Pulmonary artery endothelial cell (primary cell): ENCODE results near the gene NR3C1. TPM values are rescaled to one million over a fixed set of nuclear protein-coding genes. Genes with fewer than 3 reads are reported as not detected.

Experiments
- DNase-seq: peaks from one replicate; pipeline ENCODE4 v3.0.0-alpha.2; 2011; ENCODE audit warnings: low read depth, low spot score
- total RNA-seq: library from RNA; depleted of rRNA; stranded (reverse); fragments of >200 nt; gene quantifications from 2 replicates; pipeline ENCODE4 v1.2.3, GENCODE V29; 2014

The NR3C1 gene
- total RNA-seq, 1 donor from 2014 or later: 25.0 TPM

GRCh38 chr5:143426437-143426991 is 23.0 kb upstream of the NR3C1 start:
- no peak for DNase-seq

- DNase-seq: no peak
These were observed 22.3 kb upstream of the NR3C1 start for GRCh38 chr5:143425835-143426234.

DNA sequence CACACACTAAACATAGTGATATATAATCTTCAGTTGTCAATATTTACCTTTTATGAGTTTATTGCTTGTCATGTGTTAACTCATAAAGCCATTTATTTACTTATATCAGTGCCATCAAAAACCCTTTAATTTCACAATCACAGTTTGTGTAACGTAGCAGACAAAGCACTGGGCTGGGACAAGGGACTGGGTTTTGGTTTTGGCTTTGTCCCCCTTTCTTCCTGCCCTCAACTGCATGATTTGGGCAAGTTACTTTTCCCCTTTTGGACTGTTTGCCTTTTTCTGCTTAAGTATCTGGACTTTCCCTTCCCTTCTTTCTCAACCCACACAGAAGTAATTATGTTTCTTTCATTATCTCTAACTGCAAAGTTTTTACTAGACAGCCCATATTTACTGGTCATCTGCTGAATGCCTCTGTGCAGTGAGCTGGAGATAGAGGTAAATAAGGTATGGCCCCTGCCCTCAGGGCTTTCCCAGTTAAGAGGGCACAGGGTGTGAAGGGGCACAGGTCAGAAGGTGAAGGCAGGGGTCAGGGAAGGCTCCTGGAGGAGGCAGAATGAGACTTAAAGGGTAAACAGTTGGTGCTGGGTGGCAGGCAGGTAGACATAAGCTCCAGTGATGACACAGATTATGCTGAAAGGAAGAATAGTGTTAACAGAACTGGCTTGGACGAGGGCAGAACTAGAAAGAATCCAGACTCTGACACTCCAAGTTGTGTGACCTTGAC is 14.8 kb upstream of the NR3C1 start:
- DNase-seq: no peak

DNA sequence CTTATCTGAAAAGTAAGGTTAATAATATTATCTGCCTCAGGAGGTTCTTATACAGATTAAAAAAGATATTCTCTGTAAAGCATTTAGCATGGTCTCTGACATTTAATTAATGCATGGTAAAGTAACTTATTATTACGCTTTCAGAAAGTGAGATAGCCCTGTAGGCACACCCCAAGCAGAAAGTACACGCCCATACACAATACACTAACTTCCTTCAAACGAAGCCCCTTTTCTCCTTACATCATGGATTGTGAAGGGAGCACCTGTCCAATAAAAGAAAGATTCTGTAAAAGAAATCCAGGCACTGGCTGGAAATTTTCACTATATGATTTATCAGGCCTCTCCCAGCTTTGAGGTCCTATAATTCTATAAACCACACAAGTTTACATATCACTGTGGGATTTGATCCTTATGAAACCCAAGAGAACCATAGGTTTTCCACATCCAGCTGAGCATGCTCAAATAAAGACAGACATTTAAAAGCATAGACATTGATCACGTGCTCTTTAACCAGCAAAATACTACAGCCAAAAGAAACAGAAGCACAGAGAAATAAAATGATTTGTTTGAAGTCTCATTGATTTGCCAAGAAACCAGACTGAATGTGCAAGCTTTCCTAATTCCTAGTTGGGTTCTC is 14.1 kb upstream of the NR3C1 start:
- DNase-seq: no peak

DNA sequence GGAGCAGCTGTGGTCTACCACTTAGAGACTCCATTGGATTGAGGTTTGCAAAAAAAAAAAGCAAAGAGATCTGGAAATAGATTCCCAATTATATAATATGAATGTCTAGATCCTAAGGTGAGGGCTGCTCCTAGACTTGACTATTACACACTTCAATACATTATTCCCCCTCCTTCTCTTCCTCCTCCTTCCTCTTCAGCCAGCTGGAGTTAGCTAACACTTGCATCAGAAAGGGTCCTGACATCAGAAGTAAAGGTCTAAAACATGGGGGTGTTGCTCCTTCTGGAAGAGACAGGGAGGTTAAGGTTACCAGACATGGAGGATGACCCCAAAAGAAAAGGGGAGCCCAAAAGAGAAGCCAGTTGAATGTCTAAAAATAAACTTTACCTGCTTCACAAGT is 12.9 kb upstream of the NR3C1 start:
- DNase-seq: no peak

DNA sequence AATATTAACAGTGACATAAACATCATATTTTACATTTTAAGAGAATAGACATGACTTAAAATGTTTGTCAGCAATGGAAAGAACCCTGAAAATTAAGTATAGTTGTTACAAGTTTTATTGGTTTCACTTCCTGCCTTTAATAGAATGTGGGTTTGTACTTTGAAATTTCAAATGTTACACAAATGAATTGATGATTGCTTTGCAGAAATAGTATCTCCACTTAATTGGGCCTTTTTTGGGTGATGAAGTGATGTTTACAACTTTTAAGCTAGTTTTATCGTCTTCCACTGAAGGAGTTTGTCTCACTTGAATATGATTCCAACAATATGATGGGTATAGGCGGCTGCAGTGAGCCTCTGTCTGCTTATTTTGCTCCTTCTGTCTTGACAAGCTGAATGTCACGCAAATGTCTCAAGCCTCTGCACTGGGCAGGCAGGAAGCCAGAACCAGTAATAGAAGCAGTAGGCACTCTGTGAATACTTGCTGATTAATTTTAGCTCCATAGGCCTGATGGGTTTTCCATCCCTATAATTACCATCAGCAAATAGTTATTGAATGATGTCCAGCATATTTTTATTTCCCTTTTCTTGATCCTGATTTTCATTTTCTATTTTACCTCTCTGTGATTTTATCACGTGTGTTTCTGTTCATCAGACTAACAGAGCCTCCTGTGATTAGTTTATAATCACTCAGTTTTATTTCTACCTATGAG is 10.6 kb upstream of the NR3C1 start:
- DNase-seq: no peak

DNA sequence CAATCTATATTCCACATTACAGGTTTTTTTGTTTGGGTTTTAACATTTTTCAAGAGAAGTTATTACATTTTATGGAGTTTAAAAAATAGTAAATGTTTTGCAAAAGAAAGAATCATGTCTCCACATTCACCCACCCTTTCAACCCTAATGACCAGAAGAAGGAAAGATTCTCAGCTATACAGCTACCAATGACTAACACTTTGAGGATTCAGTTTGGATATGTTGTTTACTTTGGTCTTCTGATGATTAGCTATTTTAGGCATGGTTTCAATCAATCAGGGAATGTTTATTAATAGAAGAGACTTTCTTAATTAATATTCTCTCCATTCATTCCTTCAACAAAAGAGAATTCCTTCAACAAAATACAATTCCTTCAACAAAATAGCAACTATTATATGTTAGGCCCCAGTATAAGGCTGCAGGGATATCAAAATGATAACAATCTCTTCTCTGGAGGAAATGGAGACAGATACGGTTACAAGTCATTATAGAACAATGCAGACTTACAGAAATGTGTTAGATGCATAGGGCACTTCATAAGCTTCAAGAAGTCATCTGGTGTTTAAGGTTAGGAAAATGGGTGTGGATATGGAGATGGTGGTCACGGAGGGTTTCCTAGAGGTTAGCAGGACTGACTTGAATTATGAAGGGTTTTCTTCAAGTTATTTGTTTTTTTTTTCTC is 9.3 kb upstream of the NR3C1 start:
- no peak for DNase-seq

GRCh38 chr5:143409926-143410325 is 6.4 kb upstream of the NR3C1 start:
- no peak for DNase-seq

- no peak for DNase-seq
These were observed 2.9 kb upstream of the NR3C1 start for GRCh38 chr5:143406408-143406807.

GRCh38 chr5:143405849-143406098 is 2.3 kb upstream of the NR3C1 start:
- DNase-seq: no peak

DNA sequence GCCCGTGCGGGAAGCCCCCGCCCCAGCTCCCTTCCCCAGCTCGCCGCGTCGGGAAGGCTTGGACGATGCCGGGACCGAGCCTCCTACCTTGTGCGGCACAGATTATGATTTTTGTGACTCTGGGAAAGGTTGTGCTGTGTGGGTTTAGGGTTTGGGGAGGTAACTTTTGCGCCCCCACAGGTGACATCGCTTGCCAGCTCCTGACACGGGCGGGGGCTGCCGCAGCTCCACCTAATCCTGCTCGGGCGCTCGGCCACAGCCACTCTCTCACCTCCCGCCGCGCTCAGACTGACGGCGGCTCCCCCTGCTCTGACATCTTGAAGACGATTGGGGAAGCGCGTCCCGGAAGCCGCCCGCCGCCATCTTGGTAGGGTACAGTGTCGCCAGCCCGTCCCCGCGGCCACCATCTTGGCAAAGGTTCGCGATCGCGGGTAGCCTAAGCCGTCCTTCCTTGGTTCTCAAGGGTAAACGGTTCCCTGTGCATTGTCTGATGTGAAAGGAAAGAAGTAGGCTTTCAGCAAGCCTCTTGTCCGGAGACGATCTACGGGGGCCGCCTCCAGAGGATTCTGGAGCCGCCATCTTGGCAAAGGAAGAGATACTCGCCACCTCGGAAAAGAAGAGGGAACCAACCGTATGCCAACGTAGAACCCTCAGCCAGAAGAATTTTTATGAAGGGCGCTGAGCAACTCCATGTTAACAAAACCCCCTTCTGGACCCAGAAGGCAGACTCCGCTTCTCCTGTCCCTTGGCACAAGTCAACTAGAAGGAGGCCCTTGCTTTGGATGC is 1.8 kb upstream of the NR3C1 start:
- DNase-seq: no peak

DNA sequence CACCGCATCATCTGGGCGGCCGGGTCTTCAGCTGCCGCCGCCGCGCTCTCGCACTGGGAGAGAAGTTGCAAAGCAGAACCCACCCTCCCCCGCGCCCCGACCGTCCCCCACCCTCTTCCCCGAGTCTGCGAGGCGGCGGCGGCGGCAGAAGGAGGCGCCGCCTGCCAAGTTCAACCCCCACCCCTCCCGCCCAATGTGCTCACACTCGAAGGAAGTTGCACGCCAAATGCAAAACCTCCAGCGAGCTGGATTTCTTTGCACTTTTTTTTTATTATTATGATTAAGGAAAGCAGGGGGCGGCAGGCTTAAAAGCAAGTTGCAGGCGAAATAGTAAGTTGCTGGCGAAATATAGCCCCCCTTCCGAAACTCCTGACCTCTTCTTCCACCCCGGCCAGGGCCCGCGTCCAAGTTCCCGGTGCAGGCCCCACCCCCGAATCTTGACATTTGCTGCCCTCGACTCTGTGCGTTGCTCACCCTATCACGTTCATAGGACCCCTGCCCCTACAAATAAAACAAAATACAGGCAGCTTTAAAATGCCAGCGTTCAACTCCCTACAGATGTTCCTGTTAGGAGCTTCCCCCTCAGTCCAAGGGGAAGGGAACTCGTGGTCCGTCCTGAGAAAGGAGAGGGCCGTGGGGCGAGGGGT is 1.1 kb upstream of the NR3C1 start:
- DNase-seq: peak; percentile 45

DNA sequence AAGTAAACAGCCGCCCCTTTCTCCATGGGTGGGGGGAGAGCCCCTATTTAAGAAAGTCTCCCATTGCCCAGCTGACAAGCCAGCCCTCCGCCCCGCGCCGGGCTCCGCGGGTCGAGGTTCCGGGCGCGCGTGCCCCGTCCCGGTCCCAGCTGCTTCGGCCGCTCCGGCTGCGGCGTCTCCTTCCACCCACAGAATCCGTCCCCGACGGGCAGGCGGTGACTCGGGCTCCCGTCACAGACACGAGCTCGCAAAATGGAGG is 223 bp downstream of the NR3C1 start:
- no peak for DNase-seq

DNA sequence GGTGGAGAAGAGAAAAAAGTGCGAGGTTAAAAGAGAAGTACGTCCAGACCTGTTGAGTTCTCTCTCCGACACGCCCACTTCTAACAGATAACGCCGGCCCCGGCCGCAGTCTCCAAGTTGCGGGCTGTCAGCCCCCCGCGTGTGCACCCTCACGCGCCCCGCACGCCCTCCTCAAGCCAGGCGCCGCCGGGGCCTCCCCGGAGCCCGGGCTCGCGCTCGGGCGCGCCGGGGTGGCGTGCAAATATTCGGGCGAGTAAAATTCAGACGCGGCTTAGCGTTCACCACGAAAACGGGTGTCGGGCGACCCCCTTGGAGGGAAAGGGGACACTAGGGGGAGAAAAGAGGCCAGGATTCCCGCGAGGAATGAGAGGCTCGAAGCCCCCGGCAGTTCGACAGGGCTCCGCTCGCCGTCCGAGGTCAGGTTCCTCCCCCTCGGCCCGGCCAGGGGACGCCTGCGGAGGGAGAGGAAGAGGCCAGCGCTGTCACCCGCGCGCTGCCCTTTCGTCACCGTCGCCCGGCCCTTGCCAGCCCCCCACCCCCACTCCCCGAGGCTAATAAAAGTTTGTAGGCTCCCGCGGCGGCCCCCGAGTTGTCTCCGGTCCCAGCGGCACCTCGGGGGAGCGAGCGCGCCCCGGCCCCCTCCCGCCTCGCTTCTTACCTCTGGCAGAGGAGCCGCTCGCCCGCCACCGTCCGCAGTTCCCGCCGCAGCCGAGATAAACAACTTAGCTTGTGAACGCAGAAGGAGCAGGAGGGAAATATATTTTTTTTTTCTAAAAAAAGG is 743 bp downstream of the NR3C1 start:
- DNase-seq: no peak

- no peak for DNase-seq
These were observed 1.4 kb downstream of the NR3C1 start for GRCh38 chr5:143402017-143402552.

GRCh38 chr5:143401227-143402016 is 2.1 kb downstream of the NR3C1 start:
- DNase-seq: no peak

GRCh38 chr5:143400541-143401226 is 2.8 kb downstream of the NR3C1 start:
- DNase-seq: no peak
